Transverse colon (tissue), 4 donors: ENCODE measurements around the gene SEL1L. TPM values are rescaled to one million over a fixed set of nuclear protein-coding genes. Genes with fewer than 3 reads are reported as not detected.
"Not testable (repeated sequence)": the region's sequence is repeated elsewhere in the genome, so short reads cannot be mapped to it uniquely, and the experiment has no call there.

ENCODE experiments used
- DNase-seq: peaks from one replicate; pipeline ENCODE4 v3.0.0-alpha.2; 2019
- H3K27ac ChIP-seq, 4 donors: fragments of 200-600 bp; sonication (generic); 2 replicates each; pipeline ENCODE4 v1.5.1; 2016 to 2018; ENCODE audit warnings: inconsistent platforms in 4 of 4
- H3K27me3 ChIP-seq: fragments of 200-600 bp; sonication (generic); 2 replicates; pipeline ENCODE4 v1.5.1; 2017; ENCODE audit warnings: inconsistent platforms
- H3K36me3 ChIP-seq, 4 donors: fragments of 200-600 bp; sonication (generic); 2 replicates each; pipeline ENCODE4 v1.5.1; 2017 to 2019; ENCODE audit warnings: inconsistent platforms in 4 of 4
- H3K4me1 ChIP-seq, 4 donors: fragments of 200-600 bp; sonication (generic); 2 replicates each; pipeline ENCODE4 v1.5.1; 2017 to 2020; ENCODE audit warnings: inconsistent platforms in 4 of 4
- H3K4me3 ChIP-seq, 4 donors: fragments of 200-600 bp; sonication (generic); 1 replicate in 1 of 4; 2 replicates in 3 of 4; pipeline versions ENCODE4 v1.5.1 to v1.6.1; 2017 to 2019; ENCODE audit warnings: inconsistent platforms in 4 of 4
- H3K9me3 ChIP-seq, 2 donors: fragments of 200-600 bp; sonication (generic); 2 replicates each; pipeline ENCODE4 v1.5.1; 2017 to 2019; ENCODE audit warnings: inconsistent platforms in 2 of 2
- CTCF ChIP-seq, 5 experiments: fragments of 200-600 bp in 3 of 5; fragments of 450-650 bp in 2 of 5; sonication (generic) in 3 of 5; IDR thresholded peaks; 1 replicate in 2 of 5; 2 replicates in 3 of 5; pipeline ENCODE4 v1.5.1; 2016 to 2017; ENCODE audit warnings: antibody characterized with exemption in 5 of 5, inconsistent platforms in 3 of 5, mild to moderate bottlenecking in 2 of 5, moderate library complexity in 1 of 5
- EP300 ChIP-seq: sonication (generic); formaldehyde crosslinking; IDR thresholded peaks from one replicate; pipeline ENCODE4 v1.6.1; 2017; ENCODE audit warnings: antibody characterized with exemption, low read depth
- POLR2A ChIP-seq: fragments of 450-650 bp; IDR thresholded peaks from one replicate; pipeline ENCODE4 v1.6.1; 2016; ENCODE audit warnings: antibody characterized with exemption, mild to moderate bottlenecking, moderate library complexity
- POLR2AphosphoS5 ChIP-seq, 3 donors: sonication (generic); formaldehyde crosslinking; IDR thresholded peaks; one replicate each; pipeline ENCODE4 v1.6.1; 2016; ENCODE audit warnings: antibody characterized with exemption in 3 of 3
- WGBS, 2 donors: methylation state at CpG; one replicate each; pipeline ENCODE4 v1.1.5; 2018; ENCODE audit warnings: low coverage in 1 of 2; 5-methylcytosine and 5-hydroxymethylcytosine counted together
- in situ Hi-C, 4 donors: fragments of 200-750 bp; cut with MboI; loops; one replicate each; pipeline versions ENCODE4 v1.15.0 to v1.15.1; 2017; ENCODE audit warnings: low sequenced_read_pairs in 3 of 4, low pct_ligation_motif_present in 1 of 4, low pct_unique_long_range_greater_than_20kb in 1 of 4
- intact Hi-C: fragments of 100-400 bp; cut with DNase I; formaldehyde crosslinking; loops from one replicate; pipeline ENCODE4 v1.15.1; 2023; ENCODE audit warnings: low total_unique reads
- total RNA-seq, 4 donors: library from RNA; depleted of rRNA; stranded (reverse); fragments of >200 nt; gene quantifications; one replicate each; pipeline ENCODE4 v1.1.0, GENCODE V29; 2016

The SEL1L gene
- total RNA-seq, 4 donors from 2014 or later, result 29.5 to 64.8 (median 43.5) TPM

DNA sequence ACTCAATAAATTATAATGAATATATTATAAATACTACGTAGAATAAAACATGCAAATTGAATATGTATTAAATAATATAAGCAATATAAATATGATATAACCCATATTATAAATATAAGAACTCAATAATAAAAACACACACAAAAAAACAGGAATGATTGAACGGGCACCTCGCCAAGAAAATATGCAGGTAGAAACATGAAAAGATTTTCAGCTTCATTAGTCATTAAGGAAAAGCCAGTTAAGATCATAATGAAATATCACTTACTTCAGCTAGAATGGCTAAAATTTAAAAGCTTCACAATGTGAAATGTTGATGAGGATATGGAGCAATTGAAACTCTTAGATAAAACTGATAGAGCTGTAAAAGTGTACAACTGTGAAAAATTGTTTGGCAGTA lies 17.8 kb upstream of the SEL1L start:
- Histone ChIP-seq H3K27ac (no peak overlapping the region), H3K27me3 (no peaks in the 10 kb centered on the region), H3K4me3 (no peak overlapping the region), H3K9me3 (no peaks in the 10 kb centered on the region), H3K36me3 (no peaks in the 10 kb centered on the region), H3K4me1 (no peaks in the 10 kb centered on the region)
- no peak for DNase-seq
- no peak for TF ChIP-seq EP300
- TF ChIP-seq POLR2AphosphoS5 (IDR thresholded peaks at IDR 0.05), result no peak
- TF ChIP-seq CTCF (IDR thresholded peaks at IDR 0.05), result no peak
- no peak for TF ChIP-seq POLR2A
- intact Hi-C loops, result no loop called here
- in situ Hi-C loops, result no loop called here
- WGBS, 2 donors, result 93 to 94% methylated on average over 3 of the region's 3 CpGs

DNA sequence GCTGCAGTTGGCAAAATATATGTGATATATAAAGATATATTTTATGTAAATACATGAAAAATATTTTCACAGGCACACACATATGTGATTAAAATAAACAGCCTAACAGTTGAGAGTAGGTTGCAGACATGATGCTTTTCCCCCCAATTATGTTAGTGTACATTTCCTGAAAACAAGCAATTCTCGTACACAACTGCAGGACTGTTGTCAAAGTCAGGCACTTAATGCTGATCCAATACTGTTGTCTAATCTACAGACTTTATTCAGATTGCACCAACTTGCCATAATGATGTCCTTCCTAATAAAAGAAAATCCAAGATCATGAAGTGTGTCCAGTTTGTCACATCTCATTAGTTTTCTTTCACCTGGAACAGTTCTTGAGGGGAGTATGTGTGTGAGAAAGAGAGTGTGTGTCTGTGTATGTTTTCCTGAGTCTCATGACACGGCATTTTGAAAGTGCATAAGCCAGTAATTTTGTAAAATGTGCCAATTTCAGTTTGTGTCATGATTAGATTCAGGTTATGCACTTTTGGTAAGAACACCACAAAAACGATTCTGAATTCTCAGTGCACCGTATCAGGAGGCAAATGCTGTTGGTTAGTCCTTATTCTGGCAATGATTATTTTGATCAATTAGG lies 16.5 kb upstream of the SEL1L start:
- intact Hi-C loops (no loop called here), in situ Hi-C loops (no loop called here)
- no peaks in the 10 kb centered on the region for H3K27me3 ChIP-seq
- WGBS, 2 donors, result 58 to 70% methylated on average over 4 of the region's 4 CpGs
- H3K36me3 ChIP-seq, result no peaks in the 10 kb centered on the region
- no peak overlapping the region for H3K27ac ChIP-seq
- H3K4me1 ChIP-seq, result no peaks in the 10 kb centered on the region
- TF ChIP-seq POLR2AphosphoS5 (IDR thresholded peaks at IDR 0.05) (no peak), CTCF (IDR thresholded peaks at IDR 0.05) (no peak), EP300 (no peak), POLR2A (no peak)
- no peaks in the 10 kb centered on the region for H3K9me3 ChIP-seq
- no peak overlapping the region for H3K4me3 ChIP-seq
- DNase-seq, result no peak

DNA sequence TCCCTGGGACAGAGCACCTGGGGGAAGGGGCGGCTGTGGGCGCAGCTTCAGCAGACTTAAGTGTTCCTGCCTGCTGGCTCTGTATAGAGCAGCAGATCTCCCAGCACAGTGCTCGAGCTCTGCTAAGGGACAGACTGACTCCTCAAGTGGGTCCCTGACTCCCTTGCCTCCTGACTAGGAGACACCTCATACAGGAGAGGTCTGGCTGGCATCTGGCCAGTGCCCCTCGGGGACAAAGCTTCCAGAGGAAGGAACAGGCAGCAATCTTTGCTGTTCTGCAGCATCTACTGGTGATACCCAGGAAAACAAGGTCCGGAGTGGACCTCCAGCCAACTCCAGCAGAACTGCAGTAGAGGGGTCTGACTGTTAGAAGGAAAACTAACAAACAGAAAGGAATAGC lies 7.6 kb upstream of the SEL1L start:
- in situ Hi-C loops, H3K27ac ChIP-seq, H3K36me3 ChIP-seq, intact Hi-C loops, H3K27me3 ChIP-seq, H3K4me3 ChIP-seq, H3K9me3 ChIP-seq, DNase-seq, H3K4me1 ChIP-seq: not testable (repeated sequence)
- 96% methylated on average over 5 of the region's 5 CpGs; no CpG with 5 or more reads in 1 of the 2 donors for WGBS, 2 donors

- H3K9me3 ChIP-seq, result no peaks in the 10 kb centered on the region
- H3K4me3 ChIP-seq, result no peak overlapping the region
- in situ Hi-C loops (no loop called here), intact Hi-C loops (no loop called here)
- H3K36me3 ChIP-seq, result no peaks in the 10 kb centered on the region
- H3K4me1 ChIP-seq, result peaks cover 8 to 16% (median 11%) of the 10 kb centered on the region in 4 donors
- TF ChIP-seq CTCF (IDR thresholded peaks at IDR 0.05) (no peak), EP300 (no peak), POLR2AphosphoS5 (IDR thresholded peaks at IDR 0.05) (no peak), POLR2A (no peak)
- peaks cover 8% of the 10 kb centered on the region for H3K27me3 ChIP-seq
- WGBS, 2 donors, result 56 to 67% methylated on average over 2 of the region's 2 CpGs
- no peak for DNase-seq
- no peak overlapping the region for H3K27ac ChIP-seq
Measured at GRCh38 chr14:81537193-81537592, 3.5 kb upstream of the SEL1L start.

- WGBS, 2 donors, result 17 to 48% methylated on average over 1 to 2 of the region's 2 CpGs
- peaks cover 8% of the 10 kb centered on the region for H3K27me3 ChIP-seq
- TF ChIP-seq POLR2A (no peak), CTCF (IDR thresholded peaks at IDR 0.05) (no peak), EP300 (no peak), POLR2AphosphoS5 (IDR thresholded peaks at IDR 0.05) (no peak)
- DNase-seq, result no peak
- no peak overlapping the region for H3K27ac ChIP-seq
- H3K36me3 ChIP-seq, result no peaks in the 10 kb centered on the region
- in situ Hi-C loops, result no loop called here
- H3K9me3 ChIP-seq, result no peaks in the 10 kb centered on the region
- H3K4me1 ChIP-seq, result peaks cover 12 to 23% (median 19%) of the 10 kb centered on the region in 4 donors
- H3K4me3 ChIP-seq, result no peak overlapping the region
- intact Hi-C loops, result no loop called here
Measured at GRCh38 chr14:81536241-81536771, 2.7 kb upstream of the SEL1L start.
